ENCODE measurements around the gene GALNT4. TPM values are rescaled to one million over a fixed set of nuclear protein-coding genes. Genes with fewer than 3 reads are reported as not detected.

Gene GALNT4
- total RNA-seq, 1 experiment from 2014 or later = 3.6 TPM

DNA sequence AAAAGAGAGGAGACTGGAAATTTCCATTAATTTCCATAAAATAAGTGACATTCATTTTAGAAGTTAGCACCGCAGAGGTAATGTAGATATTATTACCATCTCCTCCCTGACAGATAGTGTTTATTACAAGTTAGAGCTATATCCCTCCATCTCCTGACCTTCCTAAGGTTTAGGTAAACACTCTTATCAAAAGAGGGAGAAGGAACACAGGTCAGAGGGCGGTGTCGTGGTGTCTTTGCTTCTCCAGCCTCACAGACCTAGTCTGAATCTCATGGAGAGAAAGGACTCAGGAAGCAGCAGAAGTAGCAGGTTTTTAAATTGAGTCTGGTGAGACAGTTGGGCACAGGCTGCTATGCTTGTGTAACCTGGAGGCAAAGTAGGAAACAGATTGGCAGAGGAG lies 12.8 kb upstream of the GALNT4 start:
- no peak for DNase-seq (ENCODE audit: low spot score)

DNA sequence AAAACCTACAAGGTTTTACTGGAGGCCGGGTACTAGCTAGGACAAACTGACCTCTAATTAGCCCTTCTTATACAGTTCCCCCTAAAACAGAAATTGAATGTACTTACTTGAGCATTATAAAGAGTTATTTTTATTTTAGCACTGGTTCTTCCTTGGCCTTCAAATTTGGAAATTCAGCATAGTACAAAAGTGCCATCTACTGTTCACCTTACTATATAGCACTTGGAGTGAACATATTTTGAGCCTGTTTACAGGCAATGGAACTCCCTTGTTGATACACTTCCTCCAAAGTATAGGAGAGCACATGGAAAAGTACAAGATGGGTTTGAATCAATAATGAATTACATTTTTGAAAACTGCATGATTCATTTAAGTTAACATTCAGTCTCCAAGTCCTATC lies 5.1 kb upstream of the GALNT4 start:
- DNase-seq (ENCODE audit: low spot score) = peak; percentile 30

DNA sequence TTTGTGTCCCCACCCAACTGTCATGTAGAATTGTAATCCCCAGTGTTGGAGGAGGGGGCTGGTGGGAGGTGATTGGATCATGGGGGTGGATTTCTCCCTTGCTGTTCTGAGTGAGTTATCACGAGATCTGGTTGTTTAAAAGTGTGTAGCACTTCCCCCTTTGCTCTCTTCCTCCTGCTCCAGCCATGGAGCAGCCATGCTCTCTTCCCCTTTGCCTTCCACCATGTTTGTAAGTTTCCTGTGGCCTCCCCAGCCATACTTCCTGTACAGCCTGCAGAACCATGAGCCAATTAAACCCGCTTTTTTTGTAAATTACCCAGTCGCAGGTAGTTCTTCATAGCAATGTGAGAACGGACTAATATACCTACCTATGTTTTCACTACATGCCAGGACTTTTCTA lies 3.8 kb upstream of the GALNT4 start:
- no peak for DNase-seq (ENCODE audit: low spot score)

GRCh38 chr12:89525824-89526770 lies 1.5 kb upstream of the GALNT4 start, which contains the start of gene POC1B:
TSS of gene POC1B (minus strand) at chr12:89526047. CDS start at chr12:89525895, 152 bp downstream.
- peak; percentile 87 for DNase-seq (ENCODE audit: low spot score)

DNA sequence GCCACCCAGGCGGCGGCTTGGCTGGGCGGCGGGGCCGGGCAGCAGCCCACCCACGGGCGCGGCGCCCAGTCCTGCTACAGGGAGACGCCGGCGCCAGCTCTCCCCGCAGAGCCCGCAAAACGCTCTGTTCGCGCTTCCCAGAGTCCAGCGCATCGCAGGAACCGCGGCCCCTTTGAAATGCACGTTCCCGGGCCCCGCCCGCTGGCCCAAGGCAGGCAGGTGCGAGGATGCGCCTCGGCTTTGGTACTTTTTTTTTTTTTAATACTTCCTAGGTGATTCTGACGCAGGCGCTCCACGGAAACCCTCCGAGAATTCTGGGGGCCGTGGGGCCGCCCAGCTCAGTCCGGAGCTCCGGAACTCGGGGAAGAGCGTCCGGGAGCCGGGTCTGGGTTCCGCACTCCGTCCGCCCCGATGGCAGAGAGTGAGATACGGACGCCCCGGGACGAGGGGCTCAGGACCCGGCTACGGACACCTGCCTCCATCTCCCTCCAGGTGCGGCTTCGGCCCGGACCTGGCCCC lies 768 bp upstream of the GALNT4 start:
- DNase-seq (ENCODE audit: low spot score) = no peak

- no peak for DNase-seq (ENCODE audit: low spot score)
Measured at GRCh38 chr12:89523843-89524540, 604 bp downstream of the GALNT4 start.

GRCh38 chr12:89523393-89523792 lies 1.2 kb downstream of the GALNT4 start:
- no peak for DNase-seq (ENCODE audit: low spot score)

DNA sequence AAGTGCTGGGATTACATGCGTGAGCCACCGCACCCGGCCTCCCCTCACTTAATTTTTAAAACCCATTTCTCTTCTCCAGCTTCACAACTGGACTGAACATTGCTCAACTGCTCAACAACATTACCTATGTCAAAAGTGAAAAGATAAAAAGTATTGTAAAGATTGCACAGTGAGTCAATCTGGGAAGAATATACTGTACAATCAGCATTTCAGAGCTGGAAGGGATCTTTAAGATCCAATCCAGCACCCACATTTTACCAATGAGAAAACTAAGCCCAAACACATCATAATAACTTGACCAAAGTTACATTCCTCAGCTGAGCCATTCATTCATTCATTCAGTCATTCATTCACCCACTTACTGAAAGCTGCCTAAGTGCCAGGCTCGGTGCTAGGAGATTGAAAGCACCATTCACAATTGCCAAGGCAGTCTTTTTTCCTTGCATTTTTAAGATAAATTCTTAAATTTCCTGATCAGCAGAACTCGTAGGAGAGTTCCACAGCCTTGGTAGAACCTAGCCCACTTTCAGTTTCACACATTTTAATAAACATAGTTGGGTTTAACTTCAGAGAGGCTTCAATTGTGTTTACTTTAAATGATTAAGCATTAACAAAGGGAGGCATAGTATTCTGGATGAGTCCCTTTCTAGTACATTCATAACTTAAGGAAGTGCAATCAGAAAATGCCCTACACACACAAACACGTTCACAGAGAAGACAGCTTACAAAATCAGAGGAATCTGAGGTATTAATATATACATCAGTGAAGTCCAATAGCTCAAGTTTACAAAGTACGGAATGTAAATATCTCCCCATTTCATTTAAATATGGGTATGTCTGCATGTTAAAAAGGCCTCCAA lies 3.0 kb downstream of the GALNT4 start:
- no peak for DNase-seq (ENCODE audit: low spot score)

- DNase-seq (ENCODE audit: low spot score) = no peak
Measured at GRCh38 chr12:89517720-89518119, 6.9 kb downstream of the GALNT4 start.

DNA sequence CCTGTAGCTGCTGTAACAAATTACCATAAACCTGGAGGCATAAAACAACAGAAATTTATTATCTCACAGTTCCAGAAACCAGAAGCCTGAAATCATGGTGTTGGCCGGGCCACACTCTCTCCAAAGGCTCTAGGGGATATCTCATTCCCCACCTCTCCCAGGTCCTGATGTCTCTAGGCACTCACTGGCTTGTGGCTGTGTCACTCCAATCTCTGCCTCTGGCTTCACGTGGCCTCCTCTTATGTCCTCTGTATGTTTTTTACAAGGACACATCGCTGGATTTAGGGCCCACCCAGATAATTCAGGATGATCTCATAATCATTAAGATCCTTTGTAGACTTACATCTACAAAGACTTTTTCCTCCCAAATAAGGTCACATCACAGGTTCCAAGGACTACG lies 8.0 kb downstream of the GALNT4 start:
- DNase-seq (ENCODE audit: low spot score) = no peak

GRCh38 chr12:89514751-89515150 lies 9.8 kb downstream of the GALNT4 start:
- no peak for DNase-seq (ENCODE audit: low spot score)

DNA sequence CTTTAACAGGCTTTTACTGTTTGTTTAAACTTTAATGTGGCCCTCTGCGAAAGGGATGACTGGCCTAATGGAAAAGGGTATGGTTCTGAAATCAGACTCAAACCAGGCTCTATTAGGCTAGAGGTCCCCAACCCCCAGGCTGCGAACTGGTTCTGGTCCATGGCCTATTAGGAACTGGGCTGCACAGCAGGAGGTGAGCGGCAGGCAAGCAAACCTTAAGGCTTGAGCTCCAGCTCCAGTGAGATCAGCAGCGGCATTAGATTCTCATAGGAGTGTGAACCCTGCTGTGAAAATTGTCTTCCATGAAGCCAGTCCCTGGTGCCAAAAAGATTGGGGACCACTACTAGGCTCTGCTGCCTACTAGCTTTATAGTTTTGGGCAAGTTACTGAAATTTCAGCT lies 11.1 kb downstream of the GALNT4 start:
- DNase-seq (ENCODE audit: low spot score) = no peak

DNA sequence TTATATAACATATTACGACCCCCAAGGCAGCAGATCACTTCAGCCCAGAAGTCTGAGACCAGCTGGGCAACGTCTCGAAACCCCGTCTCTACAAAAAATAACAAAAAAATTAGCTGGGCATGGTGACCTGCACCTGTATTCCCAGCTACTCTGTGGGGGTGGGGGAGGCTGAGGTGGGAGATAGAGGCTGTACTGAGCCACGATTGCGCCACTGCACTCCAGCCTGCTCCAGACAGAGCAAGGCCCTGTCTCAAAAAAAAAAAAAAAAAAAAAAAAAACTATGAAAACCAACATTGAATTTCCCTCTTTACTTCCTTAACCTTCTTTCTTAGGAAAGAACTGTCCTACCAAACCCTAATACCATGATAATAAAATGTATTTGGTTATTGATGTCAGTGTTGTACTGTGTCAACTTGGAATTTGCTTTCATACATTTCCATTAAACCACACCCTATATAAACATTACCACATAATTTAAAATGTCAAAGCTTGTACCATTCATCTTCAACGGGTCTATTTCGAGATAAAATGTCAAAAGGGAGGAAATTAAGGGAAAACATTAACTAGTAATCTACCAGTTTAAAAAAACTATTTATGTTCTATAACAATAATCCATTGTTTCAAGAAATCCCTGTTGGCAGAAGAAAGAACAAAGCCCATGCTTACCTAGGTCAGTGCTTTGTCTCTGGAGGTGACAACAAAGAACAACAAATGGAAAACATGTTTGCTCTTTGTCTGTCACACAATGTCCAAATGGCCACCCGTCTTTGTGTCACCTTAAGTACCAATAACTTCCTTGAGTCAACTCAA lies 17.4 kb downstream of the GALNT4 start:
- DNase-seq (ENCODE audit: low spot score) = no peak

GRCh38 chr12:89506050-89506449 lies 18.5 kb downstream of the GALNT4 start:
- DNase-seq (ENCODE audit: low spot score) = no peak

DNA sequence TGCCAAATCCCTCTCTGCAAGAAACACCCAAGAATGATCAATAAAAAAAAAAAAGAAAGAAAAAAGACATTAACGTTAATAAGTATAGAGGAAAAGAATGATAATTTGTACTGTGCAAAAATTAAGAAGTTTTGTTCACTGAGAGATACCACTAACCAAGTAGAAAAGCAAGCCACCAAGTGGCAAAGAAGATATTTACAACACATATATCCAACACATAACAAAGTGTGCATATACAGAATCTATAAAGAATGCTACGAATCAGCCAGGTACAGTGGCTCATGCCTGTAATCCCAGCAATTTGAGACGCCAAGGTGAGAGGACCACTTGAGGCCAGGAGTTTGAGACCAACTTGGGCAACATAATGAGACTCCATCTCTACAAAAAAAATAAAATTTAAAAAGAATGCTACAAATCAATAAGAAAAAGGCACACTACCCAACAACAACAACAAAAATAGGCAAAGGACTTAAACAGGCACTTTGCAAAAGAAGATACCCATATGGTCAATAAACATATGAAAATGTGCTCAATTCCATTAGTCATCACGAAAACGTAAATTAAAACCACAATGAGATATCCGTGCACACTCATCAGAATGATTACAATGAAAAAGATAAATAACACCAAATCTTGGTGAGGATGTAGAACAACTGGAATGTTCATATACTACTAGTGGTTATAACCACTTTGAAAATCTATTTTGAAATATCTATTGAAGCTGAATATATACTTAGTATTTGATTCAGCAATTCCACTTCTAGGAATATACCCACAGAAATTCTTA lies 19.8 kb downstream of the GALNT4 start:
- no peak for DNase-seq (ENCODE audit: low spot score)

GRCh38 chr12:89501793-89502192 lies 22.8 kb downstream of the GALNT4 start:
- DNase-seq (ENCODE audit: low spot score) = no peak

- no peak for DNase-seq (ENCODE audit: low spot score)
Measured at GRCh38 chr12:89499857-89500256, 24.7 kb downstream of the GALNT4 start.

DNA sequence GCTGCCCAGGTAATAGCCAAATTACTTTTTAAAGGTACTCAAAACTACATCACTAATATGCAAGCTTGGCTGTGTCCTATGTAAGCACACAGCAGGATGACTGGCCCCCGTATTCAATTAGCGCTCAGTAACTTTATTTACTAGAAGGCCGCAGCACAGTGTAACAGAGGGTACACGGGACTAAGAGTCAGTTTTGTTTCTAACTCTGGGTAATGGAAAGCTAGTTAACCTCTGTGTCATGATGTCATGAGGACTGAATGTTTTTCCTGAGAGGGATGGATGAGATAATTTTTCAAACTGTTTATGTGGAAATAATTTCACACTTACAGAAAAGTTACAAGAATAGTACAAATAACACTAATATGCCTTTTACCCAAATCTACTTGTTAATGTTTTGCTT lies 27.1 kb downstream of the GALNT4 start:
- DNase-seq (ENCODE audit: low spot score) = no peak

- no peak for DNase-seq (ENCODE audit: low spot score)
Measured at GRCh38 chr12:89497005-89497404, 27.6 kb downstream of the GALNT4 start.

Data from H4 (cell line).